GM12878 (cell line): ENCODE measurements around the gene SLC3A2.

Experiments
- EP300 ChIP-seq, 2 experiments: fragments of 150-350 bp in 1 of 2; IDR thresholded peaks; 2 replicates each; pipeline ENCODE4 v1.6.1; 2011 to 2012; ENCODE audit warnings: low read depth in 2 of 2, low read length in 2 of 2, borderline replicate concordance in 1 of 2, improper control_type of control experiment in 1 of 2, inconsistent platforms in 1 of 2; ENCODE audit not compliant: control insufficient read depth in 1 of 2
- JUND ChIP-seq: IDR thresholded peaks from 2 replicates; pipeline ENCODE4 v1.6.1; 2012; ENCODE audit warnings: low read depth, mild to moderate bottlenecking, low read length, improper control_type of control experiment, moderate library complexity
- NR2C2 ChIP-seq: IDR thresholded peaks from 2 replicates; pipeline ENCODE4 v1.6.1; 2011; ENCODE audit warnings: borderline replicate concordance, low read depth; ENCODE audit not compliant: control insufficient read depth, insufficient read length
- TF ChIP-seq, protein P1 (sequence below), 3 experiments: IDR thresholded peaks in 2 of 3; conservative IDR thresholded peaks in 1 of 3; 2 replicates each; pipeline ENCODE4 v1.5.1; 2011; ENCODE audit warnings: low read depth in 3 of 3, low read length in 3 of 3, mild to moderate bottlenecking in 3 of 3, control low read depth in 2 of 3, moderate library complexity in 2 of 3, inconsistent platforms in 1 of 3, mixed read lengths in 1 of 3; ENCODE audit not compliant: control insufficient read depth in 2 of 3, insufficient read depth in 1 of 3; ENCODE audit errors: extremely low read depth in 1 of 3
- TF ChIP-seq, protein P2 (sequence below): IDR thresholded peaks from 2 replicates; pipeline ENCODE4 v1.6.1; 2012; ENCODE audit warnings: improper control_type of control experiment, low read depth, low read length; ENCODE audit not compliant: insufficient replicate concordance

DNA sequence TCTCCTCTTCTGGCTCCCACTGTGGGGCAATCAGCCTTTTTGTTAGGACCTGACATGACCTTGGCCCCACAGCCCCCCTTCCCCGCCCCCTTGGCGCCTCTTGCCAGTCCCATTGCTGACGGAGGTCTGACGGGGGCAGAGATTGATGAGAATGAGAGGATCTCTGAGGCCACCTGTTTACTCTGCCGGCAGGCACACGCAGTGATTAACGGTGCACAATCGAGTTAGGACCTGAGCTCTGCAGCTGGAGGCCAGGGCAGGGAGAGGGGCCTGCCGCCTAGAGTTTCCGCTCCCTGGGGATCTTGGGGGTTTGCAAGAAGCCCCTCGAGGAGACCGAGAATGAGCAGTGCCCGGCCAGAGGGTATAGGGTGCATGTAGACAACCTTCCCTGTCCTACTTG is 47.3 kb downstream of the SLC3A2 start:
- TF ChIP-seq NR2C2 (no peak), EP300 (IDR thresholded peaks at IDR 0.05; ENCODE audit: borderline replicate concordance in 1 of 2, control insufficient read depth in 1 of 2, low read depth in 2 of 2, low read length in 2 of 2) (no peak), JUND (no peak)
- TF ChIP-seq, protein P1, sequence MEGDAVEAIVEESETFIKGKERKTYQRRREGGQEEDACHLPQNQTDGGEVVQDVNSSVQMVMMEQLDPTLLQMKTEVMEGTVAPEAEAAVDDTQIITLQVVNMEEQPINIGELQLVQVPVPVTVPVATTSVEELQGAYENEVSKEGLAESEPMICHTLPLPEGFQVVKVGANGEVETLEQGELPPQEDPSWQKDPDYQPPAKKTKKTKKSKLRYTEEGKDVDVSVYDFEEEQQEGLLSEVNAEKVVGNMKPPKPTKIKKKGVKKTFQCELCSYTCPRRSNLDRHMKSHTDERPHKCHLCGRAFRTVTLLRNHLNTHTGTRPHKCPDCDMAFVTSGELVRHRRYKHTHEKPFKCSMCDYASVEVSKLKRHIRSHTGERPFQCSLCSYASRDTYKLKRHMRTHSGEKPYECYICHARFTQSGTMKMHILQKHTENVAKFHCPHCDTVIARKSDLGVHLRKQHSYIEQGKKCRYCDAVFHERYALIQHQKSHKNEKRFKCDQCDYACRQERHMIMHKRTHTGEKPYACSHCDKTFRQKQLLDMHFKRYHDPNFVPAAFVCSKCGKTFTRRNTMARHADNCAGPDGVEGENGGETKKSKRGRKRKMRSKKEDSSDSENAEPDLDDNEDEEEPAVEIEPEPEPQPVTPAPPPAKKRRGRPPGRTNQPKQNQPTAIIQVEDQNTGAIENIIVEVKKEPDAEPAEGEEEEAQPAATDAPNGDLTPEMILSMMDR (IDR thresholded peaks at IDR 0.05 in 2 of 3, conservative IDR thresholded peaks at IDR 0.05 in 1 of 3; ENCODE audit: control insufficient read depth in 2 of 3, extremely low read depth in 1 of 3, insufficient read depth in 1 of 3, low read depth in 3 of 3, low read length in 3 of 3), result no peak
- TF ChIP-seq, protein P2, sequence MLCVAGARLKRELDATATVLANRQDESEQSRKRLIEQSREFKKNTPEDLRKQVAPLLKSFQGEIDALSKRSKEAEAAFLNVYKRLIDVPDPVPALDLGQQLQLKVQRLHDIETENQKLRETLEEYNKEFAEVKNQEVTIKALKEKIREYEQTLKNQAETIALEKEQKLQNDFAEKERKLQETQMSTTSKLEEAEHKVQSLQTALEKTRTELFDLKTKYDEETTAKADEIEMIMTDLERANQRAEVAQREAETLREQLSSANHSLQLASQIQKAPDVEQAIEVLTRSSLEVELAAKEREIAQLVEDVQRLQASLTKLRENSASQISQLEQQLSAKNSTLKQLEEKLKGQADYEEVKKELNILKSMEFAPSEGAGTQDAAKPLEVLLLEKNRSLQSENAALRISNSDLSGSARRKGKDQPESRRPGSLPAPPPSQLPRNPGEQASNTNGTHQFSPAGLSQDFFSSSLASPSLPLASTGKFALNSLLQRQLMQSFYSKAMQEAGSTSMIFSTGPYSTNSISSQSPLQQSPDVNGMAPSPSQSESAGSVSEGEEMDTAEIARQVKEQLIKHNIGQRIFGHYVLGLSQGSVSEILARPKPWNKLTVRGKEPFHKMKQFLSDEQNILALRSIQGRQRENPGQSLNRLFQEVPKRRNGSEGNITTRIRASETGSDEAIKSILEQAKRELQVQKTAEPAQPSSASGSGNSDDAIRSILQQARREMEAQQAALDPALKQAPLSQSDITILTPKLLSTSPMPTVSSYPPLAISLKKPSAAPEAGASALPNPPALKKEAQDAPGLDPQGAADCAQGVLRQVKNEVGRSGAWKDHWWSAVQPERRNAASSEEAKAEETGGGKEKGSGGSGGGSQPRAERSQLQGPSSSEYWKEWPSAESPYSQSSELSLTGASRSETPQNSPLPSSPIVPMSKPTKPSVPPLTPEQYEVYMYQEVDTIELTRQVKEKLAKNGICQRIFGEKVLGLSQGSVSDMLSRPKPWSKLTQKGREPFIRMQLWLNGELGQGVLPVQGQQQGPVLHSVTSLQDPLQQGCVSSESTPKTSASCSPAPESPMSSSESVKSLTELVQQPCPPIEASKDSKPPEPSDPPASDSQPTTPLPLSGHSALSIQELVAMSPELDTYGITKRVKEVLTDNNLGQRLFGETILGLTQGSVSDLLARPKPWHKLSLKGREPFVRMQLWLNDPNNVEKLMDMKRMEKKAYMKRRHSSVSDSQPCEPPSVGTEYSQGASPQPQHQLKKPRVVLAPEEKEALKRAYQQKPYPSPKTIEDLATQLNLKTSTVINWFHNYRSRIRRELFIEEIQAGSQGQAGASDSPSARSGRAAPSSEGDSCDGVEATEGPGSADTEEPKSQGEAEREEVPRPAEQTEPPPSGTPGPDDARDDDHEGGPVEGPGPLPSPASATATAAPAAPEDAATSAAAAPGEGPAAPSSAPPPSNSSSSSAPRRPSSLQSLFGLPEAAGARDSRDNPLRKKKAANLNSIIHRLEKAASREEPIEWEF, result no peak
